ENCODE data around the gene CCNQ.
A peak's percentile ranks its signal among the peaks of the same experiment; 100 is the strongest.

CCNQ gene

DNA sequence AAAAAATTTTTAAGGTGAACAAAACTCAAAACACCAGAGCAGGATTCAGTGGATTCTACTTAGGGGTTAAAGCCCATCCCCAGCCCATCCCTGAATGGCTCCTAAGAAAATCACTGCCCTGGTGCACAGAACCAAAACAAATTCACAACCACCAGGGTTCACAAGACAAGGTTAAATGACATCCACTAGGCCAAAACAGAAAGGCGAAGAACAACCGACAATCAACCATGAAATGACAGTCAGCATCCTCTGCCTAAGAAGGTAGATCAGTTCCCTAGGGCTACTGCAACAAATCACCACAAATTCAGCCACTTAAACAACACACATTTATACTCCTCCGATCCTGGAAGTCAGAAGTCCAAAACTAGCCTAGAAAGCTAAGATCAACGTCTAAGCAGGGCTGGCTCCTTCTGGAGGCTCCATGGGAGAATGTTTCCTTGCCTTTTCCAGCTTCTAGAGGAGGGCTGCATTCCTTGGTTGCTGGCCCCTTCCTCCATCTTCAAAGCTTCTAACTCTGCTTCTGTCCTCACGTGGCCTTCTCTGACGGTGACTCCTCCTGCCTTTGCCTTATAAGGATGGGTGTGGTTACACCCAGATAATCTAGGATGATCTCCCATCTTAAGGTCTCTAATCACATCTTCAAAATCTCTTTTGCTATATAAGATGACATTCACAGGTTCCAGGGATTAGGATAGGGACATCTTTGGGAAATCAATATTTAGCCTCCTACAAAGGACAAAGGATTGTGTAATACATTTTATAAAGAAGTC, 1.8 kb downstream of the CCNQ start:
- DNase-seq (ENCODE audit: low spot score), result no peak

DNA sequence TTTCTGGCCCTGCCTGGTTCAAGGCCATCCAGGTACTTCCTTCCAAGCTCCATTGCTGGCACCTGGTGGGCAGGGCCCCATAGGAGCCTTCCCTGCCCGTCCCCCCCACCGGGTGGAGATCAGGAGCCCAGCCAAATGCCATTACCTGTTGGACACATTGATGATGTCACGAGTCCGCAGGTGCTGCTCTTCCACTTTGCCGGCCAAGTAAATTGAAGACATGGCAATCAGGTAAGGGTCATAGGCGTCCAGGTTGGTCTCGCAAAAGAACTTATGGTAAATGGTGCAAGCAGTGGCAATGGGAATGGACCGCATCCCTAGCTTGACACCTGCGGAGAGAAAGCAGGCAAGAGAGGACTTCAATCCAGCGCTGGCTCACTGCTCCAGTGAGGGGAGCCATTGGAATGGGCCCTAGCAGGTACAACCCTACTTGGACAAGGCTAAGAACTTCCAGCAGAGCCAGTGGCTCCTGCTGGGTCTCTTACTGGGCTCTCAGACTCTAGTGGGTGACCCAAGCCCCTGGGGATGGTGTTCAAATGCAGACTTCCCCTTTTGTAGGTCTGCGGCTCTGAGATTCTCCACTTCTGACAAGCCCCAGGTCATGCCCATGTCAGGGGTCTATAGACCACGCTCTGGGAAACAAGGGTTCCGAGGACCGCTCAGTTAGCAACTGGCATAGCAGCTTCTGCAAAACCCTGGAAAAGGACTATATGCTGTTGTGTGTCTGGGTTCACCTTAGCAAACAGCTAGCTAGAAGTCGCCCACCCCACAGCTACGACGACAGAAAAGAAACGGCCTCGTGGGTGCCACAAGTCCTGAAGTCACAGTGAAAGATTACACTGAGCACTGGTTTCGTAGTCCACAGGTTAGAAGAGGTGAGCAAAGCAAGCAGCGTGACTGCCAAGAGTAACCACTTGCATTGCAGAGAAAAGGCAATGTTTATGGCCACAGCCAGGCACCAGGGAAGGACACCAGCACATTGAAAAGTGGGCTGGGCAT, 2.8 kb downstream of the CCNQ start:
- DNase-seq (ENCODE audit: low spot score), result no peak

DNA sequence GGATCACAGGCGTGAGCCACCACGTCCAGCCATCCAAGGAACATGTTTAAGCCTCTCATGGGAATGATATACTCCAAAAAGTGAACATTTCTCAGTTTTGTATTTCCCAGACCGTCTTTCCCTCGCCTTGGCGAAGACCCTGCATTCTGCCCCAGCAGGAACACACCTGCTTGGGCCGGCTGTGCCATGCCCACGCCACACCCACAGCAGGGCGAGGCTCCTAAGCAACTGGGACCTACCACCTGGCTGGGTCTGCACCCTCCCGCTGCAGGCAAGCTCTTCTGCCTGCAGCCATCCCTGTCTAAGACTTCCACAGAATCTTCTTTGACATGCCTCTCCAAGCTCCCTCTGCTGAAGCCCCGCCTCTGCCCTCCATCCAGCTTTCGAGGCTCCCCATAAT, 3.6 kb downstream of the CCNQ start:
- DNase-seq (ENCODE audit: low spot score), result no peak

DNA sequence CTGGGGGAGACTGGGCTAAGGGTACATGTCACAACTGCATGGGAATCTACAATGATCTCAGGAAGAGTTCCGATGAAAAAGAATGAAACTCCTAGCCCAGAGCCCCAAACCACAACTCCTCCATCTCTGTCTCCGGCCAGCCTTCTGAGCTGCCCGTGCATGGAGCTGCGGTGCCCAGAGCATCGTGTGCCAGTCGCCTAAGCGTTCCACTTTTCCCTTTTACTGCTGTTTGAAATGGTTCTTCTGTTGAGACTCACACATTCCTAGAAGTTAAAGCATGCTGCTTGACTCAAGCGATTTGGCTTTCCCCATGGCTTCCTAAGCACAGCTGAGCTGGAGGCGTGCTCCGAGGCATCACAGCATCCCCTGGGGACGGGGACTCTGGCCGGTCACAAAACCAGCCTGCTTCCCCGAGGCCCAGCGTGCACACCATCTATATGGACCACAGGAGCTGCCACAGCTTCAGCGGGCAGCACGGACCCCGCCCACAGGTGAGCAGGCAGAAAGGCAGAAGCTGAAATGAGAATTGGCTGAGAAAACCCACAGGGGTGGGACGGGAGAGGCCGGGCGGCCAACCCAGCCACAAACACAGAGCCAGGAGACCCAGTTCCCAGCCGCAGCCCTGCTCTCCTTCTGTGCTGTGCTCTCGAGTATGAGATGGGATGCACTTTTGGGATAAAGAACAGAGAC, 5.0 kb downstream of the CCNQ start:
- no peak for DNase-seq (ENCODE audit: low spot score)

DNA sequence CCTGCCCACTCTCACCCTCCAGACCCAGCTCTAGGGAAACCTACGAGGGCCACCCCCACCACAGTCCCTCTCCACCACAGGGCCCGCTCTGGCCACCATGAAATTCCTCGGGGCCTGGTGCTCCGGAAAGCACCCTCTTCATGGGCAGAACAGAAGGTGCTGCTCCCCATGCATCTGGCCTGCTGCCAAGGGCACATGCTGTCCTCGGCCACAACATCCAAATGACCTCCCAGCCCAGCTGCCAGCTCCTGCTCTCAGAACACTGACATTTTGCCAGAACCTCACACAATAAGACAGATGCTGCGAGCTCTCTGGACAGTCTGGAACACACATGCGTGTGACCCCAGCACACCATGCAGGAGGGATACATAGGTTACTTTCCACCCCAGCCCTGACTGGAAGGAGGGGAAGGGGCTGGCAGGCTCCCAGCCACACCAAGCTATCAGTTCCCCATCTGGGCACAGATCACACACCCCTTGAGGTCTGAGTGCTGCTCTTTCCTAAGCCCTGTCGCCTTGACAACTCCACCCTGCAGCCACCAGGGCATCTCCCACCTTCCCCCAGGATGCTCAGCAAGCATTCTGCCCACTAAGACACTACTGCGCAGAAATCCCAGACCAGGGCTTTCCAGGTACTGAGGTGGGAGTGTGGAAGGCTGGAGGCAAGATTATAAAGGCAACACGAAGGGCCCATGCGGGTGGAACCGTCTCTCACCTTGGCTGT, 5.8 kb downstream of the CCNQ start:
- no peak for DNase-seq (ENCODE audit: low spot score)

DNA sequence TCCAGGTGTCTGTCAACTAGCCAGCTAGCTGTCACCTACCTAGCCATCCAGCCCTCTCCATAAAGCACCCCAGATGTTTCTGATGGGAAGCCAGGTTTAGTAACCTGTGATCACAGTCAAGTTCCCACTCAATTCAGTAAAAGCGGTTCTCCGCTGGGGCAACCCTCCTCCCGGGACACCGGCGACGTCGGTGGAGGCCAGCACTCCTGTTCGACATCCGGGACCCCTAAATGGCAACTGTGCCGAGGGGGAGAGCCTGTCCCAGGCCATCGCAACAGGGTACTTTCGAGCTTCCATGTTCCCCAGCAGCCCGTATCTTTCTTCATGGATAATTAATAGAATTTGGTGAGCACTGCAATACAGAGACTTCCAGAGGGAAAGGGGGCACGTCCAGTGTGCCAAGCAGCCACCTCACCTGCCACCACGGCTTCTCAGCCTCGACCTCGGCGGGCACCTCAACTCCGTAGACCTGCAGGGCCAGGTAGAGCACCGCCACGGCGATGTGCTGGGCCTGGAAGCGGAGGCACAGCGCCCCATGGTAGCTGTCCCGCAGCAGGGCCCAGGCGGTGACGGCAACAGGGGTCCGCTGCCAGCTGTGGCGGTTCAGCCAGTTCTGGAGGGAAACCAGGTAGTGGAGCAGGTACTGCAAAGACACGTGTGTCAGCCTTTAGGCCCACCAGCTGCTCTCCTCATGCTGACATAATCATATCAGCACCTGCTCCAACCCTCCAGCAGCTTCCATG, 6.7 kb downstream of the CCNQ start:
- DNase-seq (ENCODE audit: low spot score), result no peak

DNA sequence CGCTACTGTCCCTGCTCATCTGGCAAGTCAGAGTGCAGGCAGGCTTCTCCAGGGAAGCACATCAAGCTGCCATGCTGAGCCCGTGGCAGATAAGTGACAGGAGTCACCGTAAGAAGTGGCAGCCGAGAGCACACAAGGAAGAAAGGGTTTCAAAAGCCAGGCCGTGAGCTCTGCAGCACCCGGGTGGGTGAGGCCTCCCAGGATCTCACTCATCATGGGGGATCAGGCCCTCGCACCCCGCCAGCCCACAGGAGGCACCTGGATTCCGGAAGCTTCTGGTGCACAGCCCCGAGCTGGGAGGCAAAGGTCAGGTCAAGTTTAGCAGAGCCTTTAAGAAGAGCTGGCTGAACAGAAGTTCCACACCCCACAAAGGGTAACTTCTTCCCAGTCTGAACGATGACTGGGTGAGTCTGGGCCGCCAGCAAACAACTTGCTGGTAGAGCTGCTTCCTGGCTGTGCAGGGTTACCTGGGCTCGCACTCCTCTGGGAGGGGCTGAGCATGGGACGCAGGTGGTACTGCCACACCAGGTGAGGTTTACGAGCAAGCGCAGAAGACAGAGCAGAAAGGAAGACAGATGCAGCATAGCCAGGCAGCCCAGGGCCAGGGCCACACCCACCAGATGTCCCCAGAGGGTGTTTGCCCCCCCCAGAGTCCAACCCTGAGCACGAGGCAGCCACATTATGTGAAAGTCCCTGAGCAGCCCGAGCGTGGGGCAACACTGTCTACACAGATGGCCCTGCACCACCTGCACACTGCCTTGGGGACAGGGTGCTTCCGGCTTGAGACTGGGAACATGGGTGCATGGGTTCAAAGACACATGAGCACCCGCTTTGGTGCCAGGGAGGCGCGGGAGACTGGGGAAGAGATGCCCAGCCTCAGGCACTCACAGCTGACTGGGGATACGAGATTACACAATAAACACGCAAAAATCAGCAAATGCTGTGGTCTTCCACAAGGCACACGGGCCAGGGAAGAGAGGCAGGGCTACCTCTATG, 7.7 kb downstream of the CCNQ start:
- no peak for DNase-seq (ENCODE audit: low spot score)

DNA sequence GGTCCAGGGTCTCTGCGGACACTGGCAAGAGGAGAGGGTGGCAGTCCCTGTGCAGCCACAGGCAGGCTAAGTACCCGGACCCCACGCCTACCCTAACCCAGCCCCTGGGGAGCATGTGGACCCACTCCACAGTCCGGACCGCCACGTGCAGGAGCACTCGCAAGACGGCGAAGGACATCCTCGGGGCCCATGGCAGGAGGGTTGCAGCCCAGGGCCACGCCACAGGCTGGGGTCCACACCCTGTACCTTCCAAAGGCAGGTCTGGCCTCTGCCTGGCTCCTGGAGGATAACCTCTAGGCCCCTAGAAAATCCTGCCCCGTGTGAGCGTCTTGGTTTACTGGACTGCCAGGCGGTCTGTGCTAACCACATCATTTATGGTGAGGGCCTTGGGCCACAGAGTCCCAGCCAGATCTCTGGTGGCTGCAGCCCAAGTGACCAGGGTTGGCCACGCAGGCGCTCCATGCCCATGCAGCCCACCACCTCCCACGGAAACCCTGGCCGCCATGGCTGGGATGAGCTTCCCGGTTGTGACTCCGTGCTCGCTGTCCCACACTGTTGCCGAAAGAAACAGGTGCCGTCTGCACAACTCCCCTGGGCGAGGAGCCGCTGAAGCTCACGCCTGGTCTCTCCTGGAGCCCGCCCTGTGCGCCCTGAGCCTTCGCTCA, 10.0 kb downstream of the CCNQ start:
- DNase-seq (ENCODE audit: low spot score), result no peak

DNA sequence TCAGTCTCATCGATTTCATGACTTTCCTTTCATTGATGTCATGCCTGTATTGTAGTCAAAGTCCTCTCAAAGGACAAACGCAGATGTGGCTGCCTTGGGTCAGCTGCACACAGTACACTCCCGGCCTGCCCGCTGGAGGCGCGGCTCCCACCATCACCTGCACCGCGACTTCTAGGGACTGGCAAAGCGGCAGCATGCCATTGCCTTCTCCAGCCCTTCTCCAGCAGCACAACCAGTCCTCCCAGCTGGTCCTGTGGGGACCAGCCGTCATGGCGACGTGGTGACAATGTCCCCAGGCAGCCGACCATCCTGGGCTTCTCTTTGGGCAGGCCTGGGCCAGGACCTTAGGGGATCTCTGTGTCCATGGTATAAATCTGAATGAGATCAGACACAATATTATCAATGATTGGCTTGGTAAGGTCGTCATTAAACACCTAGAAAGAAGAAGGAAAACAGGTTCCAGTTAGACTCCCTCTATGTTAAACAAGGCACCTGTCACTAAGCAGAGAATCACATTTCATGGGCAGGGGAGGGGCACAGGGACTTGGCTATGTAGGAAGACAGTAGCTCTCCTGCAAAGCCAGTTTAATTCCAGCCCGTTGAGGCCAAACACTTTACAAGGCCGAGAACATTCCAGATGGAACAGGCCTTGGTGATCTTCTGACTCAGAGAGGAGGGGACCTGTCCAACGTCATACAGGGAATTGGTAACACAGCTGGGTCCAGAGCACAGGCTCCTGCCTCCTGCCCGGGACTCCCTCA, 10.7 kb downstream of the CCNQ start:
- no peak for DNase-seq (ENCODE audit: low spot score)

DNA sequence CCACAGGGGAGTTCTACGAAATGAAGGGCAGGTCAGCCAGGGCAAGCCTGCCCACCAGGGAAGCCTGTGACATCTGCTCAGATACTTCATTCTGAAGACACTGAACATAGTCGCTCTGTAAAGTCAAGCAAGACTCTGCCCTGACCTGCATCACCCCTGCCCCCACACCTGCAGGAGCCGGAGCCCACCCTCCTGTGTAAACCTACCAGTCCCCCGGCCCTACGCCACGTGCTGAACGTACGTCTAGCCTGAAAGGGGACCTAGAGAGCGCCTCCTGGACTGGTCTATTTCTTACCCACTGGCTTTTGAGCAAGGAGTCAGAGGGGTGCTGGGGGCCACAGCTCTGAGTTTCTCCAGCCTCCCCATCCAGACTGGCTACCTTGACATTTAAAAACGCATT, 11.6 kb downstream of the CCNQ start:
- no peak for DNase-seq (ENCODE audit: low spot score)

DNA sequence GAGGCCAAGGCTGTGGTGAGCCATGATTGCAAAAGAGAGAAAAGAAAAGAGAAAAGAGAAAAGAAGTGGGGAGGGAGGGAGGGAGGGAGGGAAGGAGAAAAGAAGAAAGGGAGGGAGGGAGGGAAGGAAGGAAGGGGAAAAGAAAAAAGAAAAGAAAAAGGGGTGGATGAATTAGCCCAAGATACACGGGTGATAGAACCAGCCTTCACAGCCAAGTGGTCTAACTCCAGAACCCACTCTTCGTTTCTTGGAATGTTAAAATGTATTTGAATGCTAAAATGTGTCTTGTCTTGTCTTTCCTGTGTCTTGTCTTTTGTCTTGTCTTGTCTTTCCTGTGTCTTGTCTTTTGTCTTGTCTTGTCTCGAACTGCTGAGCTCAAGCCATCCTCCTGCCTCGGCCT, 13.1 kb downstream of the CCNQ start:
- no peak for DNase-seq (ENCODE audit: low spot score)

DNA sequence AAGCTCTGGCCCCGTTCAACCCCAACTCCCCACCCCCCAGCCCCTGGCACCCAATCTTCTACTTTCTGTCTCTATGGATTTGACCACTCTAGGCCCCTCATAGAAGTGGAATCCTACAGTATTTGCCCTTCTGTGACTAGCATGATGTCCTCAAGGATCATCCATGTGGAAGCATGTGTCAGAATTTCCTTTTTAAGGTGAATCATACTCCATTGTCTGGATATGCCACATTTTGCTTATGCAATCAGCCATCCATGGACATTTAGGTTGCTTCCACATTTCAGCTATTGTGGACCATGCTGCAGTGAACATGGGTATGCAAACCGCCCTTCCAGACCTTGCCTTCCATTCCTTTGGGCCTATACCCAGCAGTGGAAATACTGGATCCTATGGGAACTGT, 15.5 kb downstream of the CCNQ start:
- DNase-seq (ENCODE audit: low spot score), result no peak

DNA sequence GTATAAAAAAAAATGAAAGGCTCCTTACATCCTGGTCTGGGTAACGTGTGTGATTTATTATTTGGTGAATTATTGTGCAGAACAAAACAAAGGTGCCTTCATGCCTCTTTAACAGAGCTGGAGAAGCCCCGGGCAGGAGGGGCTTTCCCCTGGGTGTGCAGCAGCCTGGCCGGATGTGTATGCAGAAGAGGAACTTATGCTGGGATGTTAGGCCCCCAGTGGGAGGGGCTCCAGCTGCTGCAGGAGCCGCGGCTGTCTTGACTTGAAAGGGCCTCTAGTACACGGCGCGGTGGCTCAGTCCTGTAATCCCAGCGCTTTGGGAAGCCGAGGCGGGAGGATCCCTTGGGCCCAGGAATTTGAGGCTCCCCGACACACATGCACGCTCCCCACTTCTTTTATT, 16.0 kb downstream of the CCNQ start:
- DNase-seq (ENCODE audit: low spot score), result peak; percentile 74

DNA sequence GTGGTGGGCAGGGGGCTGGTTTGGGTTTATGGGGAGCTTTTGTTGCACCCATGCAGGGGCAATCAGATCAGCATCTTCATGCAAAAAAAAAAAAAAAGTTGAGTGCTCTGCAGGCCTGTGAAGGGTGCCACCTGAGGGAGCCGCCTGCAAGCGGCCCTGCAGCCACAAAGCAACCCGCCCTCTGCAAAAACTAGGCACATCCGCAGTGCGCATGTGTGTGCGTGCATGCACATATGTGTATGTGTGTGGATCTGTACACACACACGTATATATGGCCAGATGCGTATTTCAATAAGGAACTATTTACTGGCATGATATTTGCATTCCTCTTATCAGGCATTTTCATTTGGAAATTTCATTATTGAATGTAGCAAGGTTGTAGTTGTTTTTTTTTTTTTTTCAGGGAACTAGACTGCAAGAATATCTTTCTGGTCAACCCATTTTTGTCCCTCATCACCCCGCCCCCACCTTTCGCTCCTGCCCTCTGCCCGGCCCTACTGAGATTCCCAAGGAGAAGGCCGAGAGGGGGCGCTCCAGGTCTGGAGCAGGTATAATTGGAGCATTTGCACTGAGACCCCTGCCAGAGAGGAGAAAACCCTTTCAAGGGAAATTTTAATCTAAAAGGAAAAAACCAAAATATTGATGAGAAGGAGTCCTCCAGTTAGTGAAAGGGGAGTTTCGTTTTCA, 18.1 kb downstream of the CCNQ start:
- no peak for DNase-seq (ENCODE audit: low spot score)

DNA sequence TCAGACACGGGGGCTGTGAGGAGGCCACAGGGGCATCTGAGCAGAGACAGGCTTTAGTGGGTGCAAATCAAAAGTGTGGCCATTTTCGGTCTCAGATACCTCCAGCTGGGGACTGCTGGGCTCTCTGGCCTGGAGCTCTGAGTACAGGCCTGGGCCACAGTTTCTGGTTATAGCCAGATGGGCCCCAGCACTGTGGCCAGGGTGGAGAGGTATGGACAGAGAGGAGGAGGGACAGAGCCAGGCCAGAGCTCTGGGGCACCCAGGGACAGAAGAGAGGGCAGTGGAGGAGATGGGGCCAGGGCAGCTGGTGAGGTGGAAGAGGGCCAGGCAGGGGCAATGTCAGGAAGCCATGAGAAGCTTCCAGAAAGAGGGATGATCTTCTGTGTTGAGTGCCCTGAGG, 20.1 kb downstream of the CCNQ start:
- no peak for DNase-seq (ENCODE audit: low spot score)

DNA sequence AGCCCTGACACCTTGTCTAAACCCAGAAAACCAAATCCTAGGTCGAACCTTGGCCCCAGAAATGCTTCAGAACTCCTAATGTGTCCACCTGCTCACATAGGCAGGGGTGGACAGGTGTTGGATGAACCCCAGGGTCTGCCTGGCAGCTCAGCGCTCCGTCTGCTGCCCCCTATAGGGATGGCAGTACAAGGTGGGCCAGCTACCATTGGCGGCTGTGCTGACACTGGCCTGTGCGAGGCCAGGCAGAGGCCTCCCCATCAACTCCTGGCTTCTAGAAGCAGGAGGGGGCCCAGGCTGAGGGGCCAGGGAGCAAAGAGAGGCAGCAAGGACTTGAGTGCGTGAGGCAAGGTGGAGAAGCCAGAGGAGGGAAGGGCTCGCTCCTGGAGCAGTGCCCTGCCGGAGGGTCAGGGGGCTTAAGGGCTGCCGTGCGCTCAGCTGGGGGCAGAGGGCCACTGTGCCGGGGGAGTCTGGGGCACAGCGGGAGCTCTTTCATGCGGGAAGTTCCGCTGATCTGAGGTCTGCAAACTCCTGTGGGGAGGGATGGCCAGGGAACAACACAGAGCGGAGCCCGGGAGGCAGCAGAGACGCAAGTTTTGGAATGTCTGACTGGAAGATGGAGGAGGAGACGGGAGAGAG, 20.6 kb downstream of the CCNQ start:
- DNase-seq (ENCODE audit: low spot score), result no peak

DNA sequence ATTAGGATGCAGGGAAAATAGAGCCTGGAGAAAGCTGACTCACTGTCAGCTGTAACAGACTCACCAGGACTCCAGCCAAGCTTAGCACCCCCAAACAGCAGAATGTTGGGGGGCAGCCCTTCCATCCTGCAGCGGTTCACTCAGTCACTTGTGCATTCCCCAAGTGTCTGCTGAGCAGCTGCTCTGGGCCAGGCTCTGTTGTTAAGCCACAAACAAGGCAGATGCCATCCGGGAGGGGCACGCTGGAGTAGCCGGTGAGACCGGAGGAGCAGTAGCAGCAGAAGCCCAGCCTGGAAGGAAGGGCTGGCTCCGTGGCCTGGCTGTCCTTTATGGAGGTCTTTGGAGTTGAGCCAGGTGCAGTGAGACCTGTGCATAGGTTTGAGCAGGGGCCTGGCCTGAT, 22.0 kb downstream of the CCNQ start:
- no peak for DNase-seq (ENCODE audit: low spot score)
